ENCODE results near the gene ATP7B.

ATP7B gene

DNA sequence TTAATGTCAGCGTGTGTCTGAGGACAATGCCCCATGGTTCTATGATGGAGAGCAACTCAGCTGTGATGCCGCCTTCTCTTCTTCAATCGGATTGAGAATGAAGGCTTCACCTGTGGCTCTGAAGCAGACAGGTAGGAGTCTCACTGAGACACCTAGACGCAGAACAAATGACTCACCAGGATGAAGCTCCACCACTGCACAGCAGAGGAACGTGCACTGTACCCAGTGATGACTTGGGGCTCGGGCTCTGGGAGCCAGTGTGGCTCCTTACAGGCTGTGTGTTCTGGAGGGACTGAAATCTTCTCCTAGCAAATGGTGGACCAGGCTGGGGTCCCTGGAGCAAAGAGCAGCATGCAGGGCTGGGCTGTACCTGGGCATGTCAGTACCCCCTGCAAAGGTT lies 105.5 kb downstream of the ATP7B start:
- TF ChIP-seq, protein P1, sequence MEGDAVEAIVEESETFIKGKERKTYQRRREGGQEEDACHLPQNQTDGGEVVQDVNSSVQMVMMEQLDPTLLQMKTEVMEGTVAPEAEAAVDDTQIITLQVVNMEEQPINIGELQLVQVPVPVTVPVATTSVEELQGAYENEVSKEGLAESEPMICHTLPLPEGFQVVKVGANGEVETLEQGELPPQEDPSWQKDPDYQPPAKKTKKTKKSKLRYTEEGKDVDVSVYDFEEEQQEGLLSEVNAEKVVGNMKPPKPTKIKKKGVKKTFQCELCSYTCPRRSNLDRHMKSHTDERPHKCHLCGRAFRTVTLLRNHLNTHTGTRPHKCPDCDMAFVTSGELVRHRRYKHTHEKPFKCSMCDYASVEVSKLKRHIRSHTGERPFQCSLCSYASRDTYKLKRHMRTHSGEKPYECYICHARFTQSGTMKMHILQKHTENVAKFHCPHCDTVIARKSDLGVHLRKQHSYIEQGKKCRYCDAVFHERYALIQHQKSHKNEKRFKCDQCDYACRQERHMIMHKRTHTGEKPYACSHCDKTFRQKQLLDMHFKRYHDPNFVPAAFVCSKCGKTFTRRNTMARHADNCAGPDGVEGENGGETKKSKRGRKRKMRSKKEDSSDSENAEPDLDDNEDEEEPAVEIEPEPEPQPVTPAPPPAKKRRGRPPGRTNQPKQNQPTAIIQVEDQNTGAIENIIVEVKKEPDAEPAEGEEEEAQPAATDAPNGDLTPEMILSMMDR (IDR thresholded peaks at IDR 0.05; ENCODE audit: low read depth, low read length), result no peak

DNA sequence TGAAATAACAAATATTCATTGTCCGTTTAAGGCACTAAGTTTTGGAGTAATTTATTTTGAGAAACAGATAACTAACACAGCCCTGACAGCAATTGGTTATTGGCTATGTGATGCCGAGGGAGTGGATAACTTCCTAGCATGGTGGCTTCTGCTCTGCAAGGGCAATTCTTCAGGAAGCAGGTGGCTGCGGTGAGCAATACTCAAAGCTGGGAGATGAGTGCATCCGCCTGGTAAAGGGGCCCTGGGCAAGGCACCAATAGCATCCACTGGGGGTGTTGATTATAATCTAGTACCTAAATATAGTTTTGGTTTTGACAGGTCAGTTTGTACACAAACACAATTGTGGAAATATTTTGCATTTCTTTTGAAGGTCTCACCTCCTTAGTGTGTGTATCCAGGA lies 108.5 kb downstream of the ATP7B start:
- no peak overlapping the region for H3K4me3 ChIP-seq (ENCODE audit: low read depth, low read length)
- TF ChIP-seq, protein P1 (IDR thresholded peaks at IDR 0.05; ENCODE audit: low read depth, low read length), result no peak

More for the DNA sequence above, 105.5 kb downstream of the ATP7B start:
- no peak overlapping the region for H3K4me3 ChIP-seq (ENCODE audit: low read depth, low read length)

DNA sequence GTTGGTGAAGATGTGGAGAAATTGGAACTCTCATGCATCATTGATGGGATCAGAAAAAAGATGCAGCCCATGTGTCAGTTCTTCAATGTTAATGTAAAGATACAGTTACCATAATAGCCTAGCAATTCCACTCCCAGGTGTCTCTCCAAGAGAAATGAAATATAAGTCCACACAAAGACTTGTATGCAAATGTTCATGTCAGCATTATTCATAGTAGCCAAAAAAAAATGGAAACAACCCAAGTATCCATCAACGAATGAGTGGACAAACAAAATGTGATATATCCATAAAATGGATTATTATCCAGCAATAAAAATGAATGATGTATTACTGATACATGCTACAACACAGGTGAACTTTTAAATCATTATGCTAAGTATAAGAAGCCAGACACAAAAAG lies 110.8 kb downstream of the ATP7B start:
- no peak overlapping the region for H3K4me3 ChIP-seq (ENCODE audit: low read depth, low read length)
- TF ChIP-seq, protein P1 (IDR thresholded peaks at IDR 0.05; ENCODE audit: low read depth, low read length), result no peak

DNA sequence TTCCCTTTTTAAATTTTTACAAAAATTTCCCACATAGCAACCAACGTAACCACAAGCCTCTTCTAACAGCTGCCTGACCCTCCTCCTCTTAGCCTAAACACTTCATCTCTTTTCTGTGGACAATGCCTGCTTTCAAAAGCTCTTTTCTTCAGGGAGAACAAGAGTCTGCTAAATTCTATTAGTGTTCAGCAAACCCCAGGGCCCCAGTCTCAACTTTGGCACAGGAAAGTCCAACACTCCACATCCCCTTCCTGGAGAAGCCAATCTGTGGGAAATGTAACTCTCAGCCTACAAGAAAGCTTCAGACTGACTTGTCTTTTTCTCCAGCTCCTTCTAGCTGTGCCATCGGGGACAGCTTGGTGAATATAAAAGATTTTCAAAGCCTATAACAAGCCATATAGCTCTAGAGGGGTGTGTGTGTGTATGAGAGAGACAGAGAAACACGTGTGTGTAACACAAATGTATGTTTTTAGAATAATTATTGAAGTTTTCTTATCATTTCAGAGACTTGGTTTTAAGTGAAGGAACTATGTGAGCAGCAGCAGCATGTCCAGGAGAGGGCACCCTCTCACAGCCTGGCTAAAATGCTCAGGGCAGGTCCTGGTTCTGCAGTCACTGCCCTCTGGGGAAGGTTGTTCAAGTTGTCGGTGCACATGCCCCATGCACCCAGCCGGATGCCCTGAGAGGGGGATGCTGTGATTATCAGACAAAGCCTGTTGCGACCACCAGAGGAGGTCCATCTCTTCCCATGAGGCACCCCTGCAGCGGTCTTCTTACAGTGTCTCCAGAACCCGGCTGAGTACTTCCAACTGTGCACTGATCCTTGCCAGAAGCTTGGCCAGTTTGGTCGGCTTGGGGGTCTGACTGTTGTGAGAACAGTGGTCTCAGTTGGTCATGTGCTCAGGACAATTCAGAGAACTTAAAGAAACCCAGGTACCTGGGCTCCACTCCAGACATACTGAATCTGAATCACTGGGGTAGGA lies 115.1 kb downstream of the ATP7B start:
- TF ChIP-seq, protein P1 (IDR thresholded peaks at IDR 0.05; ENCODE audit: low read depth, low read length), result peak; percentile 48; the same call in 1 of the 2 replicates

DNA sequence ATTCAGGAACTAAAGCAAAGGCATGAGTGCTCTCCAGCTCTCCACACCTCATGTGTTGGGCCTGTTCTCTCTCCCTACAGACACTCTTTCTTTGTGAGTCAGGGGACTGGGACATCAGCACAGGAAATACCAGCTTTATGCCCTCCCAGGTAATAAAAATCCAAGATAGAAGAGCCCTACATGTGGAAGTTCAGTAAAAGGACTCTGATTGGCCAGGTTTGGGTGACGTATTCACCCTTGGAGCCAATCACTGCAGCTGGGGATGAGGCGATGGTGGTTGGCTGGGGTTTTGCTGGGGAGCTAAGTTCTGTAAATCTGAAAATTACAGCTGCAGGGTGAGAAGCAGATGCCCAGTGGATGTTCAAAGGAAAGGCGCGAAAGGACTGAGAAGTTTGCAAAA lies 117.0 kb downstream of the ATP7B start:
- TF ChIP-seq, protein P1 (IDR thresholded peaks at IDR 0.05; ENCODE audit: low read depth, low read length), result no peak
- no peak overlapping the region for H3K4me3 ChIP-seq (ENCODE audit: low read depth, low read length)

More for the DNA sequence above, 115.1 kb downstream of the ATP7B start:
- H3K4me3 ChIP-seq (ENCODE audit: low read depth, low read length), result no peak overlapping the region

DNA sequence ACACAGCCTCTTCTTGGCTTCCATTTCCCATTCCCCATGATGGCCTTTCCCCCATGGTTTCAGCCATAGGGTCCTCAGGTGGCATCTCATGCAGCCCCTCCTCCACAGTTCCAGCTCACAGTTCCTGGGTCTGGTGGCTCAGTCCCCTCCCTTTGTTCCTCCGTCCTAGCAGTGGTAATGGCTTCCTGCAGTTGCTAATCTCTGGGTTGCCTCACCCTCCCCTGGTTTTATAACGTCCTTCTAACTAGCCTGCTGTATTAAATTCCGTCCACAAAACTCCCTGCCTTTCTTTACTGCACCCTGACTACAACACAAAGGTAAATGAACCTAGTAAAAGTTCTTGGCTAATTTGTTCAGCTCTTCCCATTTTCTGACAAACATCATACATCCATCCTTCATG lies 118.6 kb downstream of the ATP7B start:
- TF ChIP-seq, protein P1 (IDR thresholded peaks at IDR 0.05; ENCODE audit: low read depth, low read length), result no peak
- no peak overlapping the region for H3K4me3 ChIP-seq (ENCODE audit: low read depth, low read length)

DNA sequence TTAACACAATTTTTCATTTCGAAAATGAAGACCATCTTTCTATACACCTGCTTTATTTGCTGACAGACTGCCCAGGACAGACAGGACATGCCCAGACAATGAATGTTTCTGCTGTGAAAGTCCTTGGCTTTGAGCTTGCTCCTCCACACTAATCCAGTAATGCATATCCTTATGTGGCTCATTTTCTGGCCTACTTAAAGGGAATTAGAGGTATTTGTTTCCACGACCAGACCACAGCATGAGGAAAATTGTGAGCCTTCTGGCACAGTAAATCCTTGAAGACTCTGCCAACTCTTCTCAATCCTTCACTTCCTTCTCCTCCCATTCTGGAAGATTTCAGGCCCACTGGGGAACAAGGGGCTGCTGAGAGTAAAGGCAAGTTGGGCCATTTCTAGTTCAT lies 123.8 kb downstream of the ATP7B start:
- TF ChIP-seq, protein P1 (IDR thresholded peaks at IDR 0.05; ENCODE audit: low read depth, low read length), result no peak
- no peak overlapping the region for H3K4me3 ChIP-seq (ENCODE audit: low read depth, low read length)
